Measurements from ENCODE around the gene DEPDC1.
"Not testable (repeated sequence)": the region's sequence is repeated elsewhere in the genome, so short reads cannot be mapped to it uniquely, and the experiment has no call there.

DEPDC1 gene

DNA sequence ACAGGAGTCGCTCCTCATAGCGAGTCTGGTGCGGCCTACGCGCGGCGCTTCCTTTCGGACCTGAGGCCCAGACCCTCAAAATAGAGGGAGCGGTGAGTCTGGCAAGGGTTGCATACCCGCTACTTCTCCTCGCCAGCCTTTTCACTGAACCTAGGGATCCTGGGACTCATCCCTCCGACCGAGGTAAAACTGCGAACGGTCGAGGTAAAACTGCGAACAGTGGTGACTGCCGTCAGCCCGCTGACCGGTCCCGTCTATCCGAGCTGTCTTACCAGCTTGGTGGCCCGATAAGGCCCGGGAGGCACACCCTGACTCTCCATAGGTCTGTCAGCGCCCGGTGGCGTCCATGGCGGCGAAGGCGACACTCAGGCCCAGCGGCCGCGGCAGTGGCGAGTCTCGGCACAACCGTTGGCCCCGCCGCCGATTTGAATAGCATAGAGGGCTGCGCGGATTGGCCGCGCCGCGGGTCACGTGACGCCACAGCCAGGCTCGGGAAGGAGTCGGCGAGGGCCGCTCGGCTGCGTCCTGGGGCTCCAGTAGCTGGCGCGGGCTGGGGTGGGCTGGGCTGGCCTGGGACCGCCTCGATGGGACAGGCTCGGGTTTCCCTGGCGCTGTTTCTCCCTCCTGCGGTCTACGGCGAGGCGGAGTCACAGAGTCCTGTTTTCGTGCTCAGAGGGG lies at the start of gene DEPDC1:
DEPDC1 (minus strand) TSS at position 403 of the 678 bp plus-strand sequence; CDS start at position 320, 83 bp downstream.
- DNase-seq, result peak; percentile 82

- DNase-seq, result no peak
Observed at GRCh38 chr1:68544651-68545050, 47.8 kb upstream of the DEPDC1 start.

- no peak for DNase-seq
Observed at GRCh38 chr1:68542586-68542985, 45.7 kb upstream of the DEPDC1 start.

GRCh38 chr1:68538941-68539340 lies 42.1 kb upstream of the DEPDC1 start:
- DNase-seq, result no peak

DNA sequence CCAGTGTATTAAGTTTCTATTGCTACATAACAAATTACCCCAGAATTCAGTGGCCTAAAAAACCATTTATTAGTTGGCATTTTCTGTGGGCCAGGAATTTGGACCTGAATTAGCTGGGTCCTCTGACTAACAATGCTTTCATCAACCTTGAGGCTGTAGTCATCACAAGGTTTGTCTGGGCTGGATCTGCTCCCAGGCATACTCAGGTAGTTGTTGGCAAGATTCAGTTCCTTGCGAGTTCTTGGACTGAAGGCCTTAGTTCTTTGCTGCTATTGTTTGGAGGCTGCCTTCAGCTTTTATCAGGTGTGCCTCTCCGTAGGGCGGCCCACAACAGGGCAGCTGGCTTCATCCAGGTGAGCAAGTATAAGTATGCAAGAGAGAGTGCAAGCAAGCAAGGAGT lies 31.4 kb upstream of the DEPDC1 start:
- DNase-seq, result no peak

GRCh38 chr1:68525781-68526180 lies 28.9 kb upstream of the DEPDC1 start:
- DNase-seq, result no peak

- no peak for DNase-seq
Observed at GRCh38 chr1:68521286-68521685, 24.4 kb upstream of the DEPDC1 start.

- no peak for DNase-seq
Observed at GRCh38 chr1:68516066-68516465, 19.2 kb upstream of the DEPDC1 start.

- DNase-seq, result no peak
Observed at GRCh38 chr1:68511254-68511653, 14.4 kb upstream of the DEPDC1 start.

GRCh38 chr1:68506386-68506785 lies 9.5 kb upstream of the DEPDC1 start:
- no peak for DNase-seq

DNA sequence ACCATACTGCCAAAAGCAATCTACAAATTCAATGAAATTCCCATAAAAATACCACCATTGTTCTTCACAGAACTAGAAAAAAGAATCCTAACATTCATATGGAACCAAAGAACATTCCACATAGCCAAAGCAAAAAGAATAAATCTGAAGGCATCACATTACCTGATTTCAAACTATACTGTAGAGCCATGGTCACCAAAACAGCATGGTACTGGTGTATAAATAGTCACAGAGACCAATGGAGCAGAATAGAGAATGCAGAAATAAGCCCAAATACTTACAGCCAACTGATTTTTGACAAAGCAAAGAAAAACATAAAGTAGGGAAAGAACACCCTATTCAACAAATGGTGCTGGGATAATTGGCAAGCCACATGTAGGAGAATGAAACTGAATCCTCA lies 6.2 kb upstream of the DEPDC1 start:
- no peak for DNase-seq

DNA sequence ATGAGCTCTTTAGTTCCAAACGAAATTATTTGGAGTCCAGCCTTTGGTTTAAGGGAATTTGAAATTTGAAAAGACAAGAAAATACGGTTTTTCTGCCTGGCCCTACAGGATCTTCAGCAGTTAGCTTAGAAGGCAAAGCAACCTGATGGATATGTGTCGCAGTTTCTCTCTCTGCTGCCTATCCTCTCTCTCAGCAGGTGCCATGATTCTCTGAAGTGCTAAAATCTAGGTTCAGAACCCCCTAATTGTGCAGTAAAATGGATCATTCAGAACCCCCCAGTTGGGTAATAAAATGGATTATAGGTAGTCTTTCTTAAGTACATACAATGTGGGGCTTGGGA lies 446 bp upstream of the DEPDC1 start:
- DNase-seq, result no peak

- peak; percentile 8 for DNase-seq
Observed at GRCh38 chr1:68495968-68496679, 758 bp downstream of the DEPDC1 start.

DNA sequence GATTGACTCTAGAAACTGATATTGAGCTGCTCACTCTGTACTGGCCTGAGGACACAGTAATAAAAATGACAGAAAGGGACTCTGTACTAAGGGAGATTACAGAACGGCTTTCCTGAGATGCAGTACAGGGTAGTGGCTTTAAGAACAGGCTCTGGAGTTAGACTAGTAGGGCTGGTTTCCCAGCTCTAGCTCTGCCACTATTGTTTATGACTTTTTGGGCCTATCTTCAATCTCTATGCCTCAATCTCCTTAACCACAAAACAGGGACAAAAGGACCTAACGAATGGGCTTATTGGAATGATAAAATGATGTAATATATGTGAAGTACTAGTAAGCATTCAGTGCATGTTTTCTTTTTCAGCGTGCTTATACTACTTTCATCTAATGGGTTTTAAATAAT lies 1.4 kb downstream of the DEPDC1 start:
- no peak for DNase-seq

DNA sequence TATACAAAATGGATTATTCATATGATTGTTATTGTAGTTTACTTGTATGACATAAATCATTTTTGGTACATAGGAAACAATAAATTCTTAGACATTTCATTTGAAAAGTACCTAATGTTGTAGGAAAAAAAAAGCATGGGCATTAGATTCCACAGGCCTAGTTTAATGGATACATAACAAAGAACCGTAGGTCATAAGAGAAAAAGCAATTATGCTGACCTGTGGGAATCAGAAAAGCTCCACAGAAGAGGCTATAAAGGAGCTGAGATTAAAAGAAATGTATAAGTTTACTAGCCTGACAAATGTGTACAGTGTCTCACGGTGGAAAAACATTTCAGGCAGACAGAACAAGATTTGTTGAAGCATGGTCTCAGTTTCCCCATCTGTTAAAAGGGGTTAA lies 3.7 kb downstream of the DEPDC1 start:
- no peak for DNase-seq

DNA sequence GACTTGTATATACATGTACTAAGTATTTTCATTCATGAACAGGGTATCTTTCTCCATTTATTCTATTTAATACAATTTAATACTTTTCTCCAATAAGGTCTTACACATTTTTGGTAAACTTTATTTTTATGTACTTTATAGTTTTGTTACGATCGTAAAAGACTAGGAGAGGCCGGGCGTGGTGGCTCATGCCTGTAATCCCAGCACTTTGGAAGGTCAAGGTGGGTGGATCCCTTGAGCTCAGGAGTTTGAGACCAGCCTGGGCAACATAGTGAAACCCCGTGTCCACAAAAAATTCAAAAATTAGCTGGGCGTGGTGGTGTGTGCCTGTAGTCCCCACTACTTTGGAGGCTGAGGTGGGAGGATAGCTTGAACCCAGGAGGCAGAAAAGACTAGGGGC lies 4.6 kb downstream of the DEPDC1 start:
- not testable (repeated sequence) for DNase-seq

- no peak for DNase-seq
Observed at GRCh38 chr1:68490046-68490651, 6.7 kb downstream of the DEPDC1 start.

GRCh38 chr1:68485431-68486022 lies 11.4 kb downstream of the DEPDC1 start:
- DNase-seq, result no peak

- no peak for DNase-seq
Observed at GRCh38 chr1:68484618-68485017, 12.3 kb downstream of the DEPDC1 start.

DNA sequence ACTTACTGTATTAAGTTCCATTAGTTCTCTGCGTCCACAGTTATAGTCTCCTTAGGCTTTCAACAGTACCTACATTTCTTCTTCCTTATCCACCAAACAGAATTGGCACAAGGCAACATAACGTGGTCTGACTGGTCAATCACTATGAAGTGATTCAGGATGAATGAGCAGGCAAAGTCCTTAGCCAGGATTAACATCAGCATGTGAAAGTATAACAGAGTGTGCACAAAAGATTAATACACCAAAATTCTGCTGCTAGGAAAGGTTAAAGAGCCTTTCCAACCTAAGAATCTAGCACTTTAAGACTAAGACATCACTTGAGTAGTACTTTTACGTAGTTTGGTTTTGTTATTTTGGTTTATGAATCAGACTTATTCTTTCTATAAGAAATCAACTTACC lies 15.8 kb downstream of the DEPDC1 start:
- DNase-seq, result no peak

- no peak for DNase-seq
Observed at GRCh38 chr1:68479501-68479900, 17.4 kb downstream of the DEPDC1 start.

- DNase-seq, result no peak
Observed at GRCh38 chr1:68478662-68479061, 18.2 kb downstream of the DEPDC1 start.

- not testable (repeated sequence) for DNase-seq
Observed at GRCh38 chr1:68476626-68477025, 20.3 kb downstream of the DEPDC1 start.

DNA sequence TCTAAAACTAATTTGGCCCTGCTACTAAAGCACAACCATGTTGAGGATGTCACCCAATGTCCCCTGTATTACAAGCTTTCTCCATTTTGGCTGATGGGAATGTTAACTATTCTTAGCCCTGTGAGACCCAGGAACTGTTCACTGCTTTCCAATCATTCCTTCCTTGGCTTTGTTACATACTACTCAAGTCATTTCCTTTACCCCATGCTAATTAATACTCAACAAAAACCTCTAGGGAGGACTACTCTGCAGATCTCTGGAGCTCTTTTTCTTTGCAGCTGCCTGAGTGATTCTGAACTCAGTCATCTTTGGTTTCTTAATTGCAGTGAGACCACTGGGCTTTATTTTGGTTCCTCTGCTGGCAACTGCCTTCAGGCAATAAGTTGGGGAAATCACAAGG lies 23.8 kb downstream of the DEPDC1 start:
- no peak for DNase-seq
